Esophagus squamous epithelium (tissue), 5 donors: ENCODE results near the gene TLR5. TPM values are rescaled to one million over a fixed set of nuclear protein-coding genes. Genes with fewer than 3 reads are reported as not detected.

Experiments used
- DNase-seq: peaks from one replicate; lab custom pipeline; 2025; lab: John Stamatoyannopoulos, UW
- H3K27ac ChIP-seq, 4 donors: fragments of 200-600 bp; sonication (generic); one replicate each; pipeline ENCODE4 v1.5.1; 2016 to 2019; ENCODE audit warnings: mild to moderate bottlenecking in 1 of 4
- H3K27me3 ChIP-seq, 4 donors: fragments of 200-600 bp; sonication (generic); 1 replicate in 3 of 4; 2 replicates in 1 of 4; pipeline versions ENCODE4 v1.5.1 to v1.6.0; 2017 to 2021; ENCODE audit warnings: antibody characterized with exemption in 1 of 4
- H3K36me3 ChIP-seq, 3 donors: fragments of 200-600 bp; sonication (generic); one replicate each; pipeline ENCODE4 v1.5.1; 2016 to 2019
- H3K4me1 ChIP-seq, 3 donors: fragments of 200-600 bp; sonication (generic); one replicate each; pipeline ENCODE4 v1.5.1; 2017 to 2019
- H3K4me3 ChIP-seq, 4 donors: fragments of 200-600 bp; sonication (generic); 1 replicate in 3 of 4; 2 replicates in 1 of 4; pipeline ENCODE4 v1.5.1; 2016 to 2019; ENCODE audit warnings: mild to moderate bottlenecking in 2 of 4, moderate library complexity in 1 of 4
- H3K9me3 ChIP-seq, 3 donors: fragments of 200-600 bp; sonication (generic); one replicate each; pipeline ENCODE4 v1.5.1; 2016 to 2019
- CTCF ChIP-seq, 6 experiments: fragments of 450-650 bp in 4 of 6; fragments of 200-600 bp in 2 of 6; sonication (generic) in 2 of 6; IDR thresholded peaks; one replicate each; pipeline ENCODE4 v1.5.1; 2016 to 2019; ENCODE audit warnings: antibody characterized with exemption in 6 of 6, mild to moderate bottlenecking in 4 of 6, moderate library complexity in 4 of 6
- POLR2A ChIP-seq, 4 donors: fragments of 450-650 bp; IDR thresholded peaks; one replicate each; pipeline ENCODE4 v1.6.1; 2017; ENCODE audit warnings: antibody characterized with exemption in 4 of 4, mild to moderate bottlenecking in 4 of 4, moderate library complexity in 3 of 4
- WGBS, 2 donors: methylation state at CpG; one replicate each; pipeline ENCODE4 v1.1.5; 2018; 5-methylcytosine and 5-hydroxymethylcytosine counted together
- intact Hi-C: fragments of 100-400 bp; cut with DNase I; formaldehyde crosslinking; loops from one replicate; pipeline ENCODE4 v1.15.0; 2022
- total RNA-seq, 4 donors: library from RNA; depleted of rRNA; stranded (reverse); fragments of >200 nt; gene quantifications; one replicate each; pipeline ENCODE4 v1.1.0, GENCODE V29; 2016
- donor health status: DM: yes; HTN: yes; CAD: no.

TLR5 gene
- total RNA-seq, 4 donors from 2014 or later, result 5.1 to 9.3 (median 9.2) TPM

GRCh38 chr1:223066415-223066814, 76.6 kb downstream of the TLR5 start:
- no peaks in the 10 kb centered on the region for H3K36me3 ChIP-seq
- WGBS, 2 donors, result 72 to 86% methylated on average over 4 to 5 of the region's 5 CpGs
- H3K4me3 ChIP-seq, result no peak overlapping the region
- no peak for TF ChIP-seq POLR2A (IDR thresholded peaks at IDR 0.05)
- no peak for TF ChIP-seq CTCF (IDR thresholded peaks at IDR 0.05)
- no peaks in the 10 kb centered on the region for H3K4me1 ChIP-seq
- no peaks in the 10 kb centered on the region for H3K9me3 ChIP-seq
- no peak overlapping the region for H3K27ac ChIP-seq
- no peak for DNase-seq
- no peaks in the 10 kb centered on the region for H3K27me3 ChIP-seq
- intact Hi-C loops, result no loop called here

- H3K27ac ChIP-seq, result no peak overlapping the region
- WGBS, 2 donors, result 48 to 49% methylated on average over 3 of the region's 3 CpGs
- intact Hi-C loops, result no loop called here
- no peak for DNase-seq
- no peaks in the 10 kb centered on the region for H3K36me3 ChIP-seq
- H3K27me3 ChIP-seq, result no peaks in the 10 kb centered on the region
- no peak for TF ChIP-seq CTCF (IDR thresholded peaks at IDR 0.05)
- TF ChIP-seq POLR2A (IDR thresholded peaks at IDR 0.05), result no peak
- H3K9me3 ChIP-seq, result no peaks in the 10 kb centered on the region
- no peak overlapping the region for H3K4me3 ChIP-seq
- H3K4me1 ChIP-seq, result no peaks in the 10 kb centered on the region
Observed at GRCh38 chr1:223062177-223062576, 80.9 kb downstream of the TLR5 start.

- Histone ChIP-seq H3K4me3 (no peak overlapping the region), H3K27ac (no peak overlapping the region), H3K9me3 (no peaks in the 10 kb centered on the region), H3K36me3 (no peaks in the 10 kb centered on the region), H3K27me3 (no peaks in the 10 kb centered on the region), H3K4me1 (no peaks in the 10 kb centered on the region)
- TF ChIP-seq CTCF (IDR thresholded peaks at IDR 0.05) (no peak), POLR2A (IDR thresholded peaks at IDR 0.05) (no peak)
- intact Hi-C loops, result no loop called here
- DNase-seq, result no peak
- WGBS, 2 donors, result 89 to 94% methylated on average over 6 to 8 of the region's 9 CpGs
Observed at GRCh38 chr1:223059526-223059925, 83.5 kb downstream of the TLR5 start.

Other genes with a start within 250 kb of the TLR5 start
- gene SUSD4, start 220.9 kb upstream of the TLR5 start, total RNA-seq, result 10 to 100 TPM; 42.7 to 50.6 (median 46.5) TPM